Body of pancreas (tissue), 4 donors: ENCODE measurements around the gene SBK3. TPM values are rescaled to one million over a fixed set of nuclear protein-coding genes. Genes with fewer than 3 reads are reported as not detected.

ENCODE experiments used
- ATAC-seq: fragments of 150-250 bp; one replicate; pipeline ENCODE4 v1.9.1; 2016
- DNase-seq, 4 donors: peaks; one replicate each; pipeline ENCODE4 v3.0.0-alpha.2; 2019
- H3K27ac ChIP-seq, 4 donors: fragments of 200-600 bp; sonication (generic); 1 replicate in 3 of 4; 2 replicates in 1 of 4; pipeline versions ENCODE4 v1.5.1 to v1.6.1; 2016 to 2019; ENCODE audit warnings: mild to moderate bottlenecking in 1 of 4, mixed read lengths in 1 of 4, moderate library complexity in 1 of 4
- H3K27me3 ChIP-seq, 2 donors: fragments of 200-600 bp; sonication (generic); one replicate each; pipeline ENCODE4 v1.6.0; 2016; ENCODE audit warnings: mild to moderate bottlenecking in 1 of 2
- H3K36me3 ChIP-seq, 2 donors: fragments of 200-600 bp; sonication (generic); replicated peaks in 1 of 2; 2 replicates each; pipeline ENCODE4 v1.5.1; 2016; ENCODE audit warnings: low read depth in 2 of 2; ENCODE audit not compliant: insufficient read depth in 1 of 2
- H3K4me1 ChIP-seq: fragments of 200-600 bp; sonication (generic); one replicate; pipeline ENCODE4 v1.6.0; 2016
- H3K4me3 ChIP-seq, 2 donors: fragments of 200-600 bp; sonication (generic); 1 replicate in 1 of 2; 2 replicates in 1 of 2; pipeline ENCODE4 v1.5.1; 2016 to 2019
- H3K9me3 ChIP-seq, 3 donors: fragments of 200-600 bp; sonication (generic); 1 replicate in 2 of 3; 2 replicates in 1 of 3; pipeline ENCODE4 v1.5.1; 2016
- POLR2A ChIP-seq, 3 donors: fragments of 450-650 bp; IDR thresholded peaks; one replicate each; pipeline ENCODE4 v1.6.1; 2016; ENCODE audit warnings: antibody characterized with exemption in 3 of 3, mild to moderate bottlenecking in 2 of 3
- WGBS, 2 donors: methylation state at CpG; one replicate each; pipeline ENCODE4 v1.1.5; 2017; 5-methylcytosine and 5-hydroxymethylcytosine counted together
- intact Hi-C: fragments of 100-400 bp; cut with DNase I; formaldehyde crosslinking; loops from one replicate; pipeline ENCODE4 v1.15.1; 2023
- total RNA-seq, 2 donors: library from RNA; depleted of rRNA; stranded (reverse); fragments of >200 nt; gene quantifications; one replicate each; pipeline ENCODE4 v1.1.0, GENCODE V29; 2016
- TF ChIP-seq, protein P1 (sequence below), 7 experiments: fragments of 450-650 bp in 4 of 7; fragments of 200-600 bp in 3 of 7; sonication (generic) in 3 of 7; IDR thresholded peaks; one replicate each; pipeline ENCODE4 v1.5.1; 2016 to 2019; ENCODE audit warnings: antibody characterized with exemption in 7 of 7

Gene SBK3
- total RNA-seq, 2 donors from 2014 or later = not detected

DNA sequence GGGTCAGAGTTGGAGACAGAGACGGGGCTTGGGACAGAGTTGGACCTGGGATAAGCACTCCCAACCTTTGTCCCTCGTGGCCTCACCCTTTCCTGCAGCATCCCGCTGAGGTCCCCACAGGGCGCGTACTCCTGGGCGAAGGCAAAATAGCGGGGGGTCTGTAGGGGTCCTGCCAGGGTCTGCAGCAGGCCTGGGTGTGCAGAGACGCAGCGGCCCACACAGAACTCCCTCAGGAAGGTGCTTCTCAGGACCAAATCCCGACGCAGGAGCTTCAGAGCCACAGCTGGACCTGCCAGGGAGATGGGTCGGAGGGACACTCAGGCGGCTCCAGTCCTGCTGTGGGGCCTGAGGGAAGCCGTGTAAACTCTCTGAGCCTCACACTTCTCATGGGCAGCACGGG, 1.3 kb downstream of the SBK3 start:
- Histone ChIP-seq H3K4me1 (no peaks in the 10 kb centered on the region), H3K27ac (no peak overlapping the region), H3K4me3 (no peak overlapping the region), H3K36me3 (no peaks in the 10 kb centered on the region), H3K27me3 (peaks cover 0 to 3% of the 10 kb centered on the region in 2 donors), H3K9me3 (no peaks in the 10 kb centered on the region)
- 69 to 70% methylated on average over 9 to 15 of the region's 15 CpGs for WGBS, 2 donors
- intact Hi-C loops = no loop called here
- no peak for DNase-seq
- TF ChIP-seq, protein P1, sequence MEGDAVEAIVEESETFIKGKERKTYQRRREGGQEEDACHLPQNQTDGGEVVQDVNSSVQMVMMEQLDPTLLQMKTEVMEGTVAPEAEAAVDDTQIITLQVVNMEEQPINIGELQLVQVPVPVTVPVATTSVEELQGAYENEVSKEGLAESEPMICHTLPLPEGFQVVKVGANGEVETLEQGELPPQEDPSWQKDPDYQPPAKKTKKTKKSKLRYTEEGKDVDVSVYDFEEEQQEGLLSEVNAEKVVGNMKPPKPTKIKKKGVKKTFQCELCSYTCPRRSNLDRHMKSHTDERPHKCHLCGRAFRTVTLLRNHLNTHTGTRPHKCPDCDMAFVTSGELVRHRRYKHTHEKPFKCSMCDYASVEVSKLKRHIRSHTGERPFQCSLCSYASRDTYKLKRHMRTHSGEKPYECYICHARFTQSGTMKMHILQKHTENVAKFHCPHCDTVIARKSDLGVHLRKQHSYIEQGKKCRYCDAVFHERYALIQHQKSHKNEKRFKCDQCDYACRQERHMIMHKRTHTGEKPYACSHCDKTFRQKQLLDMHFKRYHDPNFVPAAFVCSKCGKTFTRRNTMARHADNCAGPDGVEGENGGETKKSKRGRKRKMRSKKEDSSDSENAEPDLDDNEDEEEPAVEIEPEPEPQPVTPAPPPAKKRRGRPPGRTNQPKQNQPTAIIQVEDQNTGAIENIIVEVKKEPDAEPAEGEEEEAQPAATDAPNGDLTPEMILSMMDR (IDR thresholded peaks at IDR 0.05) = no peak
- TF ChIP-seq POLR2A (IDR thresholded peaks at IDR 0.05) = no peak
- ATAC-seq = no peak

- WGBS, 2 donors = 54 to 58% methylated on average over 5 of the region's 5 CpGs
- H3K9me3 ChIP-seq = no peaks in the 10 kb centered on the region
These were observed 1.8 kb downstream of the SBK3 start for GRCh38 chr19:55543567-55543966.

DNA sequence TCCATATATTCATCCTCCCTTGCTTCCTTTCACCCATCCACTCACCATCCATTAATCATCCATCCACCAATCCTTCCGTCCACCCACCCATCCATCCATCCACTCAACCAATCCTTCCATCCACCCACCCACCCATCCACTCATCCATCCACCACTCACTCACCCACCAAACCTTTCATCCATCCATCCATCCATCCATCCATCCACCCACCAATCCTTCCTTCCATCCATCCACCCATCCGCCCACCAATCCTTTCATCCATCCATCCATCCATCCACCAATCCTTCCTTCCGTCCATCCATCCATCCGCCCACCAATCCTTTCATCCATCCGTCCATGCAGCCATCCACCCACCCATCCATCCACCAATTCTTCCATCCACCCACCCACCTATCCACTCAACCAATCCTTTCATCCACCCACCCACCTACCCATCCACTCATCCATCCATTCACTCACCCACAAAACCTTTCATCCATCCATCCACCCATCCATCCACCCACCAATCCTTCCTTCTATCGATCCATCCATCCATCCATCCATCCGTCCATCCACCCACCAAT, 3.0 kb downstream of the SBK3 start:
- TF ChIP-seq POLR2A (IDR thresholded peaks at IDR 0.05) = no peak
- TF ChIP-seq, protein P1 (IDR thresholded peaks at IDR 0.05) = no peak
- Histone ChIP-seq H3K4me1 (no peaks in the 10 kb centered on the region), H3K36me3 (no peaks in the 10 kb centered on the region), H3K9me3 (no peaks in the 10 kb centered on the region), H3K4me3 (no peak overlapping the region), H3K27ac (no peak overlapping the region), H3K27me3 (peaks cover 0 to 3% of the 10 kb centered on the region in 2 donors)
- WGBS, 2 donors = 58 to 69% methylated on average over 7 of the region's 7 CpGs
- ATAC-seq (no peak), DNase-seq (no peak)
- intact Hi-C loops = no loop called here

More at GRCh38 chr19:55543567-55543966, 1.8 kb downstream of the SBK3 start:
- Histone ChIP-seq H3K27ac (no peak overlapping the region), H3K27me3 (peaks cover 0 to 3% of the 10 kb centered on the region in 2 donors), H3K36me3 (no peaks in the 10 kb centered on the region), H3K4me3 (no peak overlapping the region), H3K4me1 (no peaks in the 10 kb centered on the region)
- no peak for ATAC-seq
- no peak for DNase-seq
- TF ChIP-seq, protein P1 (IDR thresholded peaks at IDR 0.05) = no peak
- no peak for TF ChIP-seq POLR2A (IDR thresholded peaks at IDR 0.05)
- intact Hi-C loops = no loop called here

GRCh38 chr19:55541091-55541490, 4.3 kb downstream of the SBK3 start:
- intact Hi-C loops = no loop called here
- TF ChIP-seq, protein P1 (IDR thresholded peaks at IDR 0.05) = no peak
- TF ChIP-seq POLR2A (IDR thresholded peaks at IDR 0.05) = no peak
- no peak overlapping the region for H3K27ac ChIP-seq

GRCh38 chr19:55540619-55541018, 4.7 kb downstream of the SBK3 start:
- H3K9me3 ChIP-seq = no peaks in the 10 kb centered on the region
- no peak overlapping the region for H3K27ac ChIP-seq
- H3K27me3 ChIP-seq = no peaks in the 10 kb centered on the region
- H3K4me1 ChIP-seq = no peaks in the 10 kb centered on the region
- peak in 1 of 4 donors; percentile 13 for DNase-seq
- no peaks in the 10 kb centered on the region for H3K36me3 ChIP-seq
- no peak for ATAC-seq
- H3K4me3 ChIP-seq = no peak overlapping the region
- intact Hi-C loops = no loop called here
- 36 to 59% methylated on average over 4 to 10 of the region's 10 CpGs for WGBS, 2 donors
- TF ChIP-seq, protein P1 (IDR thresholded peaks at IDR 0.05) = no peak
- TF ChIP-seq POLR2A (IDR thresholded peaks at IDR 0.05) = no peak

More at GRCh38 chr19:55541091-55541490, 4.3 kb downstream of the SBK3 start:
- no peak overlapping the region for H3K4me3 ChIP-seq
- ATAC-seq (no peak), DNase-seq (no peak)
- no peaks in the 10 kb centered on the region for H3K36me3 ChIP-seq
- no peaks in the 10 kb centered on the region for H3K9me3 ChIP-seq
- H3K4me1 ChIP-seq = no peaks in the 10 kb centered on the region
- WGBS, 2 donors = 40 to 62% methylated on average over 1 to 17 of the region's 19 CpGs
- no peaks in the 10 kb centered on the region for H3K27me3 ChIP-seq
